PC-3 (cell line): Measurements from ENCODE around the gene SATL1. TPM values are rescaled to one million over a fixed set of nuclear protein-coding genes. Genes with fewer than 3 reads are reported as not detected.

Source experiments
- ATAC-seq: fragments of 200-7000 bp; cut with Tn5 transposase; 2 replicates; pipeline ENCODE4 v1.9.1; 2020; ENCODE audit warnings: mild to moderate bottlenecking, moderate library complexity
- BruUV-seq: library from RNA; stranded (reverse); fragments of 400-500 nt; replicated peaks from 2 replicates; lab custom pipeline; 2021; lab: Mats Ljungman, UMichigan
- CTCF ChIA-PET: fragments of 300-600 bp; sonication (Branson Sonifier 250); formaldehyde crosslinking; loops from one replicate; lab custom pipeline; 2022; ENCODE audit warnings: antibody characterized with exemption; lab: Charles Lee
- POLR2A ChIA-PET: fragments of 300-600 bp; sonication (Branson Sonifier 250); formaldehyde crosslinking; loops from one replicate; lab custom pipeline; 2022; ENCODE audit warnings: antibody characterized with exemption; ENCODE audit not compliant: unreplicated experiment; lab: Charles Lee
- DNase-seq: peaks from one replicate; pipeline ENCODE4 v3.0.0-alpha.2; 2015
- H2AFZ ChIP-seq: fragments of 300-600 bp; sonication (generic); 2 replicates; pipeline ENCODE4 v1.6.0; 2016; ENCODE audit warnings: antibody characterized with exemption, low read length
- H3F3A ChIP-seq: fragments of 300-600 bp; sonication (generic); one replicate; pipeline ENCODE4 v1.6.0; 2017; ENCODE audit warnings: antibody characterized with exemption, low read length, control low read depth, mild to moderate bottlenecking; ENCODE audit not compliant: unreplicated experiment
- H3K27ac ChIP-seq: fragments of 300-600 bp; sonication (generic); 2 replicates; pipeline ENCODE4 v1.5.1; 2016; ENCODE audit warnings: mild to moderate bottlenecking, low read length
- H3K27me3 ChIP-seq: fragments of 300-600 bp; sonication (generic); 2 replicates; pipeline ENCODE4 v1.6.1; 2016; ENCODE audit warnings: low read length, mixed read lengths
- H3K36me3 ChIP-seq: fragments of 300-600 bp; sonication (generic); 2 replicates; pipeline ENCODE4 v1.6.1; 2016; ENCODE audit warnings: low read depth, mixed run types, low read length, mixed read lengths
- H3K4me1 ChIP-seq: fragments of 300-600 bp; sonication (generic); 2 replicates; pipeline ENCODE4 v1.5.1; 2016; ENCODE audit warnings: low read length; ENCODE audit not compliant: insufficient read depth
- H3K4me2 ChIP-seq: fragments of 300-600 bp; sonication (generic); 2 replicates; pipeline ENCODE4 v1.6.0; 2016; ENCODE audit warnings: low read length
- H3K4me3 ChIP-seq: fragments of 300-600 bp; sonication (generic); 2 replicates; pipeline ENCODE4 v1.5.1; 2016; ENCODE audit warnings: mild to moderate bottlenecking, low read length, mixed read lengths
- H3K79me2 ChIP-seq: fragments of 300-600 bp; sonication (generic); 2 replicates; pipeline ENCODE4 v1.6.1; 2017; ENCODE audit warnings: low read length, mixed read lengths
- H3K9ac ChIP-seq: fragments of 300-600 bp; sonication (generic); 2 replicates; pipeline ENCODE4 v1.6.0; 2016; ENCODE audit warnings: mild to moderate bottlenecking, low read length
- H3K9me2 ChIP-seq: fragments of 300-600 bp; sonication (generic); replicated peaks from 2 replicates; pipeline ENCODE4 v1.6.1; 2016; ENCODE audit warnings: mixed run types, low read length, mixed read lengths
- H3K9me3 ChIP-seq: fragments of 300-600 bp; sonication (generic); 2 replicates; pipeline ENCODE4 v1.6.1; 2016; ENCODE audit warnings: low read length, mixed read lengths
- H4K20me1 ChIP-seq: fragments of 300-600 bp; sonication (generic); 2 replicates; pipeline ENCODE4 v1.6.1; 2016; ENCODE audit warnings: low read length, mixed read lengths
- CTCF ChIP-seq: fragments of 300-600 bp; sonication (generic); conservative IDR thresholded peaks from 2 replicates; pipeline ENCODE4 v1.5.1; 2017; ENCODE audit warnings: antibody characterized with exemption, low read depth, mild to moderate bottlenecking, low read length
- EZH2 ChIP-seq: fragments of 300-600 bp; sonication (generic); IDR thresholded peaks from one replicate; pipeline ENCODE4 v1.6.1; 2017; ENCODE audit warnings: antibody characterized with exemption, mild to moderate bottlenecking, low read length; ENCODE audit not compliant: unreplicated experiment
- EZH2phosphoT487 ChIP-seq: fragments of 300-600 bp; sonication (generic); IDR thresholded peaks from 2 replicates; pipeline ENCODE4 v1.6.1; 2018; ENCODE audit warnings: mild to moderate bottlenecking, antibody characterized with exemption, low read length, borderline replicate concordance
- intact Hi-C: fragments of 100-400 bp; cut with micrococcal nuclease; formaldehyde crosslinking; loops from 2 replicates; pipeline ENCODE4 v1.9.0; 2023
- total RNA-seq: library from RNA; depleted of rRNA; stranded (reverse); fragments of >200 nt; gene quantifications from 2 replicates; pipeline ENCODE4 v1.2.3, GENCODE V29; 2014

SATL1 gene
- total RNA-seq, 1 experiment from 2014 or later, result not detected

- Histone ChIP-seq H3K4me3 (no peak overlapping the region), H3K9me3 (no peaks in the 10 kb centered on the region), H3K27ac (no peak overlapping the region), H3K9ac (no peak overlapping the region), H4K20me1 (no peaks in the 10 kb centered on the region), H3K4me2 (no peak overlapping the region), H3K27me3 (no peaks in the 10 kb centered on the region), H3K4me1 (no peaks in the 10 kb centered on the region), H2AFZ (no peak overlapping the region), H3K79me2 (no peaks in the 10 kb centered on the region), H3K36me3 (no peaks in the 10 kb centered on the region), H3F3A (no peaks in the 10 kb centered on the region), H3K9me2 (no peaks in the 10 kb centered on the region)
- TF ChIP-seq CTCF, result no peak
- no peak for TF ChIP-seq EZH2
- no peak for TF ChIP-seq EZH2phosphoT487
- intact Hi-C loops, result no loop called here
- ATAC-seq, result no peak
- BruUV-seq, result no TSS peak
- ChIA-PET POLR2A (no interaction called here), CTCF (no interaction called here)
- no peak for DNase-seq
These were observed 102.6 kb downstream of the SATL1 start for GRCh38 chrX:85140964-85141363.

GRCh38 chrX:85139422-85139821, 104.2 kb downstream of the SATL1 start:
- Histone ChIP-seq H3K9me2 (no peaks in the 10 kb centered on the region), H2AFZ (no peak overlapping the region), H3K36me3 (no peaks in the 10 kb centered on the region), H3K27me3 (no peaks in the 10 kb centered on the region), H3K9ac (no peak overlapping the region), H3K9me3 (no peaks in the 10 kb centered on the region), H3F3A (no peaks in the 10 kb centered on the region), H3K4me2 (no peak overlapping the region), H3K4me3 (no peak overlapping the region), H3K27ac (no peak overlapping the region), H4K20me1 (no peaks in the 10 kb centered on the region), H3K4me1 (no peaks in the 10 kb centered on the region), H3K79me2 (no peaks in the 10 kb centered on the region)
- no peak for DNase-seq
- no peak for TF ChIP-seq EZH2phosphoT487
- no peak for TF ChIP-seq CTCF
- no peak for TF ChIP-seq EZH2
- intact Hi-C loops, result no loop called here
- BruUV-seq, result no TSS peak
- ChIA-PET CTCF (no interaction called here), POLR2A (no interaction called here)
- ATAC-seq, result no peak

GRCh38 chrX:85136409-85136808, 107.2 kb downstream of the SATL1 start:
- ChIA-PET CTCF (no interaction called here), POLR2A (no interaction called here)
- Histone ChIP-seq H3K9me3 (no peaks in the 10 kb centered on the region), H3K4me2 (no peak overlapping the region), H2AFZ (no peak overlapping the region), H3F3A (no peaks in the 10 kb centered on the region), H3K79me2 (no peaks in the 10 kb centered on the region), H4K20me1 (no peaks in the 10 kb centered on the region), H3K27ac (no peak overlapping the region), H3K4me1 (no peaks in the 10 kb centered on the region), H3K27me3 (no peaks in the 10 kb centered on the region), H3K36me3 (no peaks in the 10 kb centered on the region), H3K9me2 (no peaks in the 10 kb centered on the region), H3K4me3 (no peak overlapping the region), H3K9ac (no peak overlapping the region)
- BruUV-seq, result no TSS peak
- DNase-seq (no peak), ATAC-seq (no peak)
- no peak for TF ChIP-seq EZH2phosphoT487
- no peak for TF ChIP-seq EZH2
- TF ChIP-seq CTCF, result no peak
- intact Hi-C loops, result no loop called here
